RWPE2 (cell line): ENCODE data around the gene HPSE2.

Source experiments
- ATAC-seq: fragments of 200-7000 bp; cut with Tn5 transposase; 3 replicates; pipeline ENCODE4 v1.9.1; 2021; ENCODE audit warnings: low read depth
- DNase-seq: peaks from one replicate; pipeline ENCODE4 v3.0.0-alpha.2; 2020; ENCODE audit warnings: low spot score
- H3K27ac ChIP-seq: fragments of 450-650 bp; 2 replicates; pipeline ENCODE4 v1.5.1; 2017; ENCODE audit warnings: mild to moderate bottlenecking; ENCODE audit not compliant: poor library complexity, severe bottlenecking
- H3K27me3 ChIP-seq: fragments of 250-450 bp; sonication (Bioruptor Pico); 2 replicates; pipeline ENCODE4 v1.5.1; 2021; ENCODE audit warnings: mild to moderate bottlenecking, moderate library complexity; ENCODE audit not compliant: insufficient read depth, poor library complexity, severe bottlenecking
- H3K36me3 ChIP-seq: fragments of 250-450 bp; sonication (Bioruptor Pico); 2 replicates; pipeline ENCODE4 v1.5.1; 2020; ENCODE audit warnings: low read depth, mild to moderate bottlenecking, moderate library complexity
- H3K4me1 ChIP-seq: fragments of 250-450 bp; sonication (Bioruptor Pico); 2 replicates; pipeline ENCODE4 v1.5.1; 2021; ENCODE audit warnings: mild to moderate bottlenecking, moderate library complexity; ENCODE audit not compliant: insufficient read depth, poor library complexity, severe bottlenecking
- H3K4me3 ChIP-seq: fragments of 250-450 bp; sonication (Bioruptor Pico); 2 replicates; pipeline ENCODE4 v1.5.1; 2021; ENCODE audit warnings: mild to moderate bottlenecking, moderate library complexity; ENCODE audit not compliant: severe bottlenecking
- H3K9me3 ChIP-seq: fragments of 250-450 bp; sonication (Bioruptor Pico); 2 replicates; pipeline ENCODE4 v1.5.1; 2021; ENCODE audit warnings: mild to moderate bottlenecking, moderate library complexity; ENCODE audit not compliant: severe bottlenecking
- TF ChIP-seq, protein P1 (sequence below): fragments of 450-650 bp; IDR thresholded peaks from one replicate; pipeline ENCODE4 v1.5.1; 2017; ENCODE audit warnings: mild to moderate bottlenecking, moderate library complexity; ENCODE audit not compliant: poor library complexity, severe bottlenecking

HPSE2 gene

GRCh38 chr10:98596404-98596803, 639.2 kb downstream of the HPSE2 start:
- H3K27ac ChIP-seq = no peak overlapping the region
- H3K36me3 ChIP-seq = no peaks in the 10 kb centered on the region
- no peaks in the 10 kb centered on the region for H3K4me1 ChIP-seq
- DNase-seq = no peak
- ATAC-seq = no peak
- no peak overlapping the region for H3K4me3 ChIP-seq
- no peaks in the 10 kb centered on the region for H3K27me3 ChIP-seq
- TF ChIP-seq, protein P1, sequence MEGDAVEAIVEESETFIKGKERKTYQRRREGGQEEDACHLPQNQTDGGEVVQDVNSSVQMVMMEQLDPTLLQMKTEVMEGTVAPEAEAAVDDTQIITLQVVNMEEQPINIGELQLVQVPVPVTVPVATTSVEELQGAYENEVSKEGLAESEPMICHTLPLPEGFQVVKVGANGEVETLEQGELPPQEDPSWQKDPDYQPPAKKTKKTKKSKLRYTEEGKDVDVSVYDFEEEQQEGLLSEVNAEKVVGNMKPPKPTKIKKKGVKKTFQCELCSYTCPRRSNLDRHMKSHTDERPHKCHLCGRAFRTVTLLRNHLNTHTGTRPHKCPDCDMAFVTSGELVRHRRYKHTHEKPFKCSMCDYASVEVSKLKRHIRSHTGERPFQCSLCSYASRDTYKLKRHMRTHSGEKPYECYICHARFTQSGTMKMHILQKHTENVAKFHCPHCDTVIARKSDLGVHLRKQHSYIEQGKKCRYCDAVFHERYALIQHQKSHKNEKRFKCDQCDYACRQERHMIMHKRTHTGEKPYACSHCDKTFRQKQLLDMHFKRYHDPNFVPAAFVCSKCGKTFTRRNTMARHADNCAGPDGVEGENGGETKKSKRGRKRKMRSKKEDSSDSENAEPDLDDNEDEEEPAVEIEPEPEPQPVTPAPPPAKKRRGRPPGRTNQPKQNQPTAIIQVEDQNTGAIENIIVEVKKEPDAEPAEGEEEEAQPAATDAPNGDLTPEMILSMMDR = no peak
- peaks cover 2% of the 10 kb centered on the region for H3K9me3 ChIP-seq

- Histone ChIP-seq H3K36me3 (no peaks in the 10 kb centered on the region), H3K9me3 (no peaks in the 10 kb centered on the region), H3K27me3 (no peaks in the 10 kb centered on the region), H3K27ac (no peak overlapping the region), H3K4me1 (no peaks in the 10 kb centered on the region), H3K4me3 (no peak overlapping the region)
- ATAC-seq (no peak), DNase-seq (no peak)
- TF ChIP-seq, protein P1 = no peak
These were observed 646.0 kb downstream of the HPSE2 start for GRCh38 chr10:98589691-98590090.

- Histone ChIP-seq H3K4me3 (no peak overlapping the region), H3K27ac (no peak overlapping the region), H3K36me3 (no peaks in the 10 kb centered on the region), H3K27me3 (no peaks in the 10 kb centered on the region), H3K4me1 (no peaks in the 10 kb centered on the region), H3K9me3 (no peaks in the 10 kb centered on the region)
- no peak for DNase-seq
- TF ChIP-seq, protein P1 = no peak
- ATAC-seq = peak; percentile 81
These were observed 646.6 kb downstream of the HPSE2 start for GRCh38 chr10:98589007-98589406.

DNA sequence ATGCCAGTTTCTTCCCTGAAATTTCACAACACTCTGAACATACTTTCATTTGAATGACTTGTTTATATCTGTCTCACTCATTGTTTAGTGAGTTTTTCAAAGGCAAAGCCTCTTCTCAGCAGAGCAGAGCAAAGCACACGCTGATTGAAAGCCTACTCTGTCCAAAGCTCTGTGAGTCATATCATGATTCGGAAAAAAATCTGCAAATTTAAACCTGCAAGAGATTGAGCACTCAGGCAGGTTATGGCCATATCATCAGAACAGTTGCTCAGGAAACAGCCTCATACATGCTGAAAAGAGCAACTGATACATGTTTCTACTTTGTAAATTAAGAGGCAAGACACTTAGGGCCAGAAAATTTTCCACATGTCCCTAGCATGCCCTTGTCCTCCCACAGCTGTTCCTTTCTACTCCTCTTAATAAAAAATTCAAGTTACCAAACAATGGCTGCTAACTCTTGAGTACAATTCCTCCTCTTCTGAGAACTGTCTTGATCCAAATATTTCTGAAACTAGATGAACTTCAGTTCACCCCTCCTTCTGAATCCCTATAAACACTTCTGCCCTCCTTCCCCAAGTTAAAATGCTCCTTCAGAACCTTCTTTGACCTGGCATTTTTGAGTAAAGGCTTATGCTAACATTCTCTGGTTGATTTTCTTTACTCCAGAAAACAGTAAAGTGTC, 648.4 kb downstream of the HPSE2 start:
- Histone ChIP-seq H3K4me1 (no peaks in the 10 kb centered on the region), H3K27ac (no peak overlapping the region), H3K27me3 (no peaks in the 10 kb centered on the region), H3K9me3 (no peaks in the 10 kb centered on the region), H3K36me3 (no peaks in the 10 kb centered on the region), H3K4me3 (no peak overlapping the region)
- DNase-seq (no peak), ATAC-seq (peak; percentile 36; the same call in 1 of the 3 replicates)
- TF ChIP-seq, protein P1 = no peak

DNA sequence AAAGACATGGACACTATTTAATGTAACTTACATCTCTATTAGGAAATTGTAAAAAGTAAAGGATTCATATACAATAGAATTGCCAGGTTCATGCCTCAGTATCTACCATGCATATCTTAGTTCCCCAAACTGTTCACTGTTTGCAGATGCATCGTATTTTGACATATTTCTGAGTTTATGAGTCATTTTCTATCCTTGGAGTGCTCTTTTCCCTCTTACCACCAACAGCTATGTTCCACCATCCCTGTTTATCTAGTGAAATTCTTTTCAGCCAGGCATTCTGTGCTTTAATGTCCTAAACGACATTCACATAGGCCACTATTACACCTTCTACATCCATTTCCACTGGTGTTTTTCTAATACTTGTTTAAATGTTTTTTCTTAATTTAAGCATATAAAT, 649.6 kb downstream of the HPSE2 start:
- H3K9me3 ChIP-seq = no peaks in the 10 kb centered on the region
- H3K4me3 ChIP-seq = no peak overlapping the region
- H3K36me3 ChIP-seq = no peaks in the 10 kb centered on the region
- H3K4me1 ChIP-seq = no peaks in the 10 kb centered on the region
- ATAC-seq (no peak), DNase-seq (no peak)
- TF ChIP-seq, protein P1 = no peak
- no peaks in the 10 kb centered on the region for H3K27me3 ChIP-seq
- no peak overlapping the region for H3K27ac ChIP-seq
